ENCODE results near the gene TBL2. TPM values are rescaled to one million over a fixed set of nuclear protein-coding genes. Genes with fewer than 3 reads are reported as not detected.

The TBL2 gene
- polyA plus RNA-seq, 1 donor from 2014 or later = 38.6 TPM

GRCh38 chr7:73557397-73558257 is 20.8 kb downstream of the TBL2 start, which contains the start of gene BCL7B:
BCL7B (minus strand) TSS chr7:73557690; CDS start chr7:73557578, 112 bp downstream.
- no peaks in the 10 kb centered on the region for H4K20me1 ChIP-seq (ENCODE audit: insufficient read depth)
- H3K27ac ChIP-seq (ENCODE audit: low read length) = peak within 1 kb of the TSS; percentile 91
- H3K27me3 ChIP-seq (ENCODE audit: insufficient read depth, low read depth, low read length) = no peaks in the 10 kb centered on the region
- TF ChIP-seq RAD21 (conservative IDR thresholded peaks at IDR 0.05) = no peak
- TF ChIP-seq MXI1 (conservative IDR thresholded peaks at IDR 0.05; ENCODE audit: poor library complexity, severe bottlenecking) = peak; percentile 69
- no peak for TF ChIP-seq CTCF (IDR thresholded peaks at IDR 0.05; ENCODE audit: poor library complexity, severe bottlenecking)
- TF ChIP-seq EP300 (conservative IDR thresholded peaks at IDR 0.05; ENCODE audit: poor library complexity, severe bottlenecking) = peak; percentile 78
- TF ChIP-seq POLR2AphosphoS5 (IDR thresholded peaks at IDR 0.05) = peak; percentile 75
- TF ChIP-seq EZH2 (IDR thresholded peaks at IDR 0.05; ENCODE audit: borderline replicate concordance, insufficient read depth, low read length, poor library complexity, severe bottlenecking) = no peak
- peak; percentile 61 for TF ChIP-seq REST (IDR thresholded peaks at IDR 0.05; ENCODE audit: borderline replicate concordance)
- no peak for TF ChIP-seq TAF1 (IDR thresholded peaks at IDR 0.05; ENCODE audit: low read depth)
- TF ChIP-seq SMC3 (conservative IDR thresholded peaks at IDR 0.05; ENCODE audit: poor library complexity) = peak; percentile 8
- H3K36me3 ChIP-seq (ENCODE audit: insufficient read depth, low read length) = no peaks in the 10 kb centered on the region
- H3K9ac ChIP-seq (ENCODE audit: low read length) = peak within 1 kb of the TSS; percentile 97
- no peaks in the 10 kb centered on the region for H3K9me3 ChIP-seq (ENCODE audit: low read length)
- H2AFZ ChIP-seq (ENCODE audit: low read depth, low read length) = peak within 1 kb of the TSS; percentile 95
- no peaks in the 10 kb centered on the region for H3F3A ChIP-seq (ENCODE audit: insufficient read depth, low read length, poor library complexity, severe bottlenecking)
- peaks cover 33% of the 10 kb centered on the region for H3K79me2 ChIP-seq (replicated peaks; ENCODE audit: insufficient read depth, low read length)
- H3K4me2 ChIP-seq (ENCODE audit: low read length) = peak within 1 kb of the TSS; percentile 65
- no peaks in the 10 kb centered on the region for H3K9me2 ChIP-seq (ENCODE audit: insufficient read depth, low read length)
- H3K4me3 ChIP-seq (ENCODE audit: low read length) = peak within 1 kb of the TSS; percentile 95

GRCh38 chr7:73557108-73557396 is 21.3 kb downstream of the TBL2 start:
- H3K27me3 ChIP-seq (ENCODE audit: insufficient read depth, low read depth, low read length) = no peaks in the 10 kb centered on the region

More at GRCh38 chr7:73557108-73557396, 21.3 kb downstream of the TBL2 start:
- Histone ChIP-seq H3K27ac (ENCODE audit: low read length) (peak overlapping the region; percentile 91), H3K9ac (ENCODE audit: low read length) (peak overlapping the region; percentile 97), H2AFZ (ENCODE audit: low read depth, low read length) (peak overlapping the region; percentile 27), H3K9me3 (ENCODE audit: low read length) (no peaks in the 10 kb centered on the region), H3K79me2 (replicated peaks; ENCODE audit: insufficient read depth, low read length) (peaks cover 33% of the 10 kb centered on the region), H4K20me1 (ENCODE audit: insufficient read depth) (no peaks in the 10 kb centered on the region), H3K4me2 (ENCODE audit: low read length) (peak overlapping the region; percentile 65), H3K36me3 (ENCODE audit: insufficient read depth, low read length) (no peaks in the 10 kb centered on the region), H3F3A (ENCODE audit: insufficient read depth, low read length, poor library complexity, severe bottlenecking) (no peaks in the 10 kb centered on the region), H3K4me3 (ENCODE audit: low read length) (peak overlapping the region; percentile 95), H3K9me2 (ENCODE audit: insufficient read depth, low read length) (no peaks in the 10 kb centered on the region)
- TF ChIP-seq REST (IDR thresholded peaks at IDR 0.05; ENCODE audit: borderline replicate concordance) (no peak), TAF1 (IDR thresholded peaks at IDR 0.05; ENCODE audit: low read depth) (no peak), SMC3 (conservative IDR thresholded peaks at IDR 0.05; ENCODE audit: poor library complexity) (peak; percentile 43), MXI1 (conservative IDR thresholded peaks at IDR 0.05; ENCODE audit: poor library complexity, severe bottlenecking) (peak; percentile 69), POLR2AphosphoS5 (IDR thresholded peaks at IDR 0.05) (no peak), RAD21 (conservative IDR thresholded peaks at IDR 0.05) (peak; percentile 21), EP300 (conservative IDR thresholded peaks at IDR 0.05; ENCODE audit: poor library complexity, severe bottlenecking) (no peak), EZH2 (IDR thresholded peaks at IDR 0.05; ENCODE audit: borderline replicate concordance, insufficient read depth, low read length, poor library complexity, severe bottlenecking) (no peak), CTCF (IDR thresholded peaks at IDR 0.05; ENCODE audit: poor library complexity, severe bottlenecking) (no peak)

All from neural cell (in vitro differentiated cells).